ENCODE results near the gene BAIAP2L1.

Gene BAIAP2L1

DNA sequence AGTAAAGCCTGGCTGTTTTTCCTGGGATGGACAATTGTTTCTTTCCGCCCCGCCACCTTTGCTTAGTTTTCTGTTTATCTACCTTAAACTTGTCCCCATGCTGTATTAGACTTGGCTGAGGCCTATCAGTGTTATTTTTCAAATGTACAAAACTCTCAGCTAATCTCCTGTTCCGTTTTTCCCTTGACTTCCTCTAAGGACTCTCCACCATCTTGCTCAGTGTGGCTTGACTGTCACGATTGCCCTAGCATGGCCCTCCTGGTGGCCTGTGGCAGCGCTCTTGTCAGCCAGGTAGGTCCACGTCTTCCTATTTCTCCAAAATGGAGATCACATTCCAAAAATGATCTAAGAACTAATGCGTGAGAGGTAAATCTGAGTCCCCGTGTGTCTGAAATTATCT lies 36.7 kb downstream of the BAIAP2L1 start:
- TF ChIP-seq, protein P1, sequence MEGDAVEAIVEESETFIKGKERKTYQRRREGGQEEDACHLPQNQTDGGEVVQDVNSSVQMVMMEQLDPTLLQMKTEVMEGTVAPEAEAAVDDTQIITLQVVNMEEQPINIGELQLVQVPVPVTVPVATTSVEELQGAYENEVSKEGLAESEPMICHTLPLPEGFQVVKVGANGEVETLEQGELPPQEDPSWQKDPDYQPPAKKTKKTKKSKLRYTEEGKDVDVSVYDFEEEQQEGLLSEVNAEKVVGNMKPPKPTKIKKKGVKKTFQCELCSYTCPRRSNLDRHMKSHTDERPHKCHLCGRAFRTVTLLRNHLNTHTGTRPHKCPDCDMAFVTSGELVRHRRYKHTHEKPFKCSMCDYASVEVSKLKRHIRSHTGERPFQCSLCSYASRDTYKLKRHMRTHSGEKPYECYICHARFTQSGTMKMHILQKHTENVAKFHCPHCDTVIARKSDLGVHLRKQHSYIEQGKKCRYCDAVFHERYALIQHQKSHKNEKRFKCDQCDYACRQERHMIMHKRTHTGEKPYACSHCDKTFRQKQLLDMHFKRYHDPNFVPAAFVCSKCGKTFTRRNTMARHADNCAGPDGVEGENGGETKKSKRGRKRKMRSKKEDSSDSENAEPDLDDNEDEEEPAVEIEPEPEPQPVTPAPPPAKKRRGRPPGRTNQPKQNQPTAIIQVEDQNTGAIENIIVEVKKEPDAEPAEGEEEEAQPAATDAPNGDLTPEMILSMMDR (IDR thresholded peaks at IDR 0.05; ENCODE audit: borderline replicate concordance, insufficient read depth, low read depth, low read length): no peak
- no peak overlapping the region for H3K4me3 ChIP-seq (ENCODE audit: low read depth, low read length)

DNA sequence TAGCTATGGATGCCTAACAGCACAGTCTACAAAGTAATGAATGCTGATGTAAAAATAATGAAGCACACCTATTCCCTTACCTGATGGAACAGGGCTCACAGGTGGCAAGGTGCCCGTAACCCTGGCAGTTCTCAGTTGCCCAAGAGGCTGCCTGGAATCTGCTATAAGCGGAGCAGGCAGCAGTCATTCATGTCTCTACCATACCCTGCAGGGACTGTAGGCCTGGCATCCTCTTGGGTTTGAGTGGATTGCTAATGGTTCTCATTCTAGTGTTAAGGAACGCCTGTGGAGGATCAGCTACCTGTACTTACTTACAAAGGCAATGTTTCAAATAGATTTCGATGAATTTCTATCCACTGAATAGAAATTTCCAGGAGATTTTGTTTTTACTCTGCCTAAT lies 38.4 kb downstream of the BAIAP2L1 start:
- H3K4me3 ChIP-seq (ENCODE audit: low read depth, low read length): no peak overlapping the region
- TF ChIP-seq, protein P1 (IDR thresholded peaks at IDR 0.05; ENCODE audit: borderline replicate concordance, insufficient read depth, low read depth, low read length): no peak

DNA sequence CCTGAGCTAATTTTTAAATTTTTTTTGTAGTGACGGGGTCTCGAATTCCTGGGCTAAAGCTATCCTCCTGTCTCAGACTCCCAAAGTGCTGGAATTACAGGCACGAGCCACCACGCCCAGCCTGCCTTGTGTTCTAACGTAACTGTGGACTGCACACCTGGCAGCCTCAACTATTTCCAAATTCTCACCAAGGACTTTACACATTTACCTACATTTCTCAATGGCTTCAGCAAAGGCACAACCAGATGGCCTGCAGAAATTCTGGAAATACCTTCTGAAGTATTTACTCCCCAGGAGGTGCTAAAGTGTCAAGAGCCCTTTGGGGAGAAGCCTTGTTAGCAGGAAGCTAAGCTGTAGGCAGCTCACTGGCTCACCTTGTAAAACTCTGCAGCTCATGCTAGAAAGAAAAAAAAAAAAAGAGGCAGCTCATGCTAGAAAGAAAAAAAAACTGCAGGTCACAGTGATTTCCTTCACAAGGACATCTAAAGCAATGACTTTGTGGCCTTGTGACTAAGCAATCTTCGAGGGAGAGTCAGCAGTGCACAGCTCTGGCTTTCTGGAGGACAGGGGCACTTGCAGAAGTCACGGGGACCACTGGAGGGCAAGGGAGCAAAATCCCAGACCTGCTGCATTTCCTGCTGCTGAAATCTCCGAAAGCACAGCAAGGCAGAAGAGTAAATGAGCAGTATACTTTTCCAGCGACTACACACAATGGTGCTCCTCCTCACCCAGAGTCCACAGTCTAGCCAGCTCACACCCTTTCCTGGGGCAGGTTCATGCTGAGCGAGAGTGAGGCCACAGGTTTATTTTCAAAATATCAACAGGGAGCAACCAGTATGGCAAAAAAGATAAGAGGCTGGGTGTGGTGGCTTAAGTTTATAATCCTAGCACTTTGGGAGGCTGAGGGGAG lies 40.4 kb downstream of the BAIAP2L1 start:
- TF ChIP-seq, protein P1 (IDR thresholded peaks at IDR 0.05; ENCODE audit: borderline replicate concordance, insufficient read depth, low read depth, low read length): no peak
- H3K4me3 ChIP-seq (ENCODE audit: low read depth, low read length): no peak overlapping the region

DNA sequence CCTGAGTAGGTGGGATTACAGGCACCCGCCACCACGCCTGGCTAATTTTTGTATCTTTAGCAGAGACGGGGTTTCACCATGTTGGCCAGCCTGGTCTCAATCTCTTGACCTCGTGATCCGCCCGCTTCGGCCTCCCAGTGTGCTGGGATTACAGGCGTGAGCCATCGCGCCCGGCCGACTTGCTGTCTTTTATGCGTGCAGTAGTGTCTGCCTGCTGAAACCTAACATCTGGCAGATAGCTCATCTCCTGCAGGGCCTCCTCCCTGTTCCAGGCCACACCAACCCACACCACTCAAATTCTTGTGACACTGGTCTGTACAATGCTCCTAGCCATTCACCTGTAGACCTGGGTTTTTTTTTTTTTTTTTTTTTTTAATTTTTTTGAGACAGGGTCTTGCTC lies 41.5 kb downstream of the BAIAP2L1 start:
- TF ChIP-seq, protein P1 (IDR thresholded peaks at IDR 0.05; ENCODE audit: borderline replicate concordance, insufficient read depth, low read depth, low read length): no peak
- H3K4me3 ChIP-seq (ENCODE audit: low read depth, low read length): no peak overlapping the region

DNA sequence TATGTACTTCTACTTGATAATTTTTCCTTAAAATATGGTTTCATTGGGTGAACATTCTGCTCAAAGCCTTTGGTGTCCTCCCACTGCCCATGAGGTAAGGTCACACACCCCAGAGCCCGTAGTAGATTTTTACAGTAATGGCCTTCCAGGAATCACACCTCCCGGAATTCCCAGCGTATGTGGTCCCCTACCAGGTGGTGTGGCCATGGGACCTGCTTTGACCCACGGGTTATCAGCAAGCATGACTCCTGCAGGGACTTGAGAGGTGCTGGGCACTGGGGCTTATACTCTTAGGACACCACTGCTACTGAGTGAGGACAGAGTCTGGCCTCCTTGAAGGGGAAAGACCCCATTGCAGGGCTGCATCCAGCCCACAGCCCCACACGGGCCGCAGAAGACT lies 42.2 kb downstream of the BAIAP2L1 start:
- H3K4me3 ChIP-seq (ENCODE audit: low read depth, low read length): no peak overlapping the region
- TF ChIP-seq, protein P1 (IDR thresholded peaks at IDR 0.05; ENCODE audit: borderline replicate concordance, insufficient read depth, low read depth, low read length): no peak

DNA sequence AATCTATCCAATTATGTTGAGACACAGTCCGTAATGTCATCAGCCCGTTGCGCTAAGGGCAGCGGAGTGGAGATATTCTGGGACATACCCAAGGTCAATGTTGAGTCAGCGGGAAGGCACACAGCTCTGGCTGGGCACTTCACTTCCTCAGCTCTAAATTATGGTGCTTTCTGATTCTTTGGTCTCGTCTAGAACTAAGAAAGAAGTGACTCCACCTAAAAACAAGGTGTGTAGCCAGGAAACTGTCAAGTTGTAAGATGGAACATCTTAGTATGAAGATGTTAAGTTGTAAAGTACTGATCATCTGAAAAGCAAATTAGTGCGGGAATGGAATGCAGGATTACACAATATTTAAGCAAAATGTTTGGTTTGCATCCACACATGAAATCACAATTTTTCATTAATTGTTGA lies 43.1 kb downstream of the BAIAP2L1 start:
- TF ChIP-seq, protein P1 (IDR thresholded peaks at IDR 0.05; ENCODE audit: borderline replicate concordance, insufficient read depth, low read depth, low read length): no peak
- H3K4me3 ChIP-seq (ENCODE audit: low read depth, low read length): no peak overlapping the region

DNA sequence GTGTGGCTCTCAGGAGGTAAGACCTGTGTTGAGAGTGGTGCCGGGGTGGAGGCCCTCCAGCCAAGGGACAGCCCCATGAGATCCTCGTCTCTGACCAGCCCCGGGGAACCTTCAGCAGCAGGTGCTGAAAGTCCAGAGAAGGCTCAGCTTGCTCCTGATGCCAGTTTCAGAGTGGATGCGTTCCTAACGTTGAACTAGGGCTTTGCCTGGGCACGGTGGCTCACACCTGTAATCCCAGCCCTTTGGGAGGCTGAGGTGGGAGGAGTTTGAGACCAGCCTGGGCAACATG lies 45.7 kb downstream of the BAIAP2L1 start:
- H3K4me3 ChIP-seq (ENCODE audit: low read depth, low read length): no peak overlapping the region
- TF ChIP-seq, protein P1 (IDR thresholded peaks at IDR 0.05; ENCODE audit: borderline replicate concordance, insufficient read depth, low read depth, low read length): no peak

Measured in GM12875 (cell line).